Measurements from ENCODE around the gene HEATR1. TPM values are rescaled to one million over a fixed set of nuclear protein-coding genes. Genes with fewer than 3 reads are reported as not detected.

HEATR1 gene
- total and polyA plus RNA-seq, 9 donors: 5.4 to 51.6 (median 25.0) TPM

DNA sequence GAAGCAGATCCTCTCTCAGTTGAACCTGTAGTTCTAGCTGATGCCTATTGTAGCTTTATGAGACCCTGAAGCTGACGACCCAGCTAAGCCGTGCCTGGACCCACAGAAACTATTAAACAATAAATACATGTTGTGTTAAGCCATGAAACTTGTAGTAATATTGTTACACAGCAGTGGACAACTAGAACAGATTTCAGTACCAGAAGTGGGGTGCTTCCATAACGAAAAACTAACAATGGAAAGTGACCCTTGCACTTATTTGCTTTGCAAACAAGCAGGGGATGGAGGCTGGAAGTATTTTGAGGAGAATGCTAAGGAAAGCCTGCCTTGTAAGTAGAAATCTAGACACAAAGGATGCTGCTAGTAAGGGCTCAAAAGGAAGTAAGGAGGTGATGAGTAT is 18.1 kb upstream of the HEATR1 start:
- Histone ChIP-seq H3K27me3 (no peaks in the 10 kb centered on the region), H3K36me3 (no peaks in the 10 kb centered on the region), H3K9me3 (no peaks in the 10 kb centered on the region), H3K4me1 (ENCODE audit: insufficient read depth) (no peaks in the 10 kb centered on the region), H3K4me3 (no peak overlapping the region), H3K27ac (no peak overlapping the region)
- TF ChIP-seq EP300 (IDR thresholded peaks at IDR 0.05) (no peak), POLR2A (IDR thresholded peaks at IDR 0.05) (no peak), CTCF (IDR thresholded peaks at IDR 0.05) (no peak)
- DNase-seq: no peak
- WGBS, 3 donors: 51 to 58% (median 56%) methylated on average over 3 of the region's 3 CpGs
- intact Hi-C loops (cut with DNase I): no loop called here

- no peaks in the 10 kb centered on the region for H3K36me3 ChIP-seq
- WGBS, 3 donors: 73 to 77% (median 76%) methylated on average over 6 of the region's 6 CpGs
- no peaks in the 10 kb centered on the region for H3K9me3 ChIP-seq
- no peaks in the 10 kb centered on the region for H3K4me1 ChIP-seq (ENCODE audit: insufficient read depth)
- TF ChIP-seq CTCF (IDR thresholded peaks at IDR 0.05): no peak
- no peak for TF ChIP-seq EP300 (IDR thresholded peaks at IDR 0.05)
- no peak for TF ChIP-seq POLR2A (IDR thresholded peaks at IDR 0.05)
- no peak overlapping the region for H3K27ac ChIP-seq
- DNase-seq: no peak
- intact Hi-C loops (cut with DNase I): no loop called here
- H3K27me3 ChIP-seq: no peaks in the 10 kb centered on the region
- H3K4me3 ChIP-seq: no peak overlapping the region
Observed at GRCh38 chr1:236619398-236619797, 15.1 kb upstream of the HEATR1 start.

- DNase-seq: no peak
- H3K36me3 ChIP-seq: no peaks in the 10 kb centered on the region
- intact Hi-C loops (cut with DNase I): no loop called here
- 73 to 86% (median 75%) methylated on average over 5 of the region's 5 CpGs for WGBS, 3 donors
- no peaks in the 10 kb centered on the region for H3K4me1 ChIP-seq (ENCODE audit: insufficient read depth)
- no peak overlapping the region for H3K27ac ChIP-seq
- H3K27me3 ChIP-seq: no peaks in the 10 kb centered on the region
- TF ChIP-seq EP300 (IDR thresholded peaks at IDR 0.05): no peak
- TF ChIP-seq CTCF (IDR thresholded peaks at IDR 0.05): no peak
- no peak for TF ChIP-seq POLR2A (IDR thresholded peaks at IDR 0.05)
- no peaks in the 10 kb centered on the region for H3K9me3 ChIP-seq
- H3K4me3 ChIP-seq: no peak overlapping the region
Observed at GRCh38 chr1:236618507-236618906, 14.2 kb upstream of the HEATR1 start.

GRCh38 chr1:236615399-236616148 is 11.3 kb upstream of the HEATR1 start:
- TF ChIP-seq EP300 (IDR thresholded peaks at IDR 0.05): no peak
- no peak for TF ChIP-seq POLR2A (IDR thresholded peaks at IDR 0.05)
- TF ChIP-seq CTCF (IDR thresholded peaks at IDR 0.05): no peak
- Histone ChIP-seq H3K4me1 (ENCODE audit: insufficient read depth) (no peaks in the 10 kb centered on the region), H3K4me3 (no peak overlapping the region), H3K27ac (no peak overlapping the region), H3K27me3 (no peaks in the 10 kb centered on the region), H3K9me3 (no peaks in the 10 kb centered on the region), H3K36me3 (no peaks in the 10 kb centered on the region)
- 87 to 91% (median 90%) methylated on average over 12 of the region's 12 CpGs for WGBS, 3 donors
- no peak for DNase-seq
- intact Hi-C loops (cut with DNase I): no loop called here

All from ovary (tissue), 9 donors.